ENCODE data around the gene CCL1.

DNA sequence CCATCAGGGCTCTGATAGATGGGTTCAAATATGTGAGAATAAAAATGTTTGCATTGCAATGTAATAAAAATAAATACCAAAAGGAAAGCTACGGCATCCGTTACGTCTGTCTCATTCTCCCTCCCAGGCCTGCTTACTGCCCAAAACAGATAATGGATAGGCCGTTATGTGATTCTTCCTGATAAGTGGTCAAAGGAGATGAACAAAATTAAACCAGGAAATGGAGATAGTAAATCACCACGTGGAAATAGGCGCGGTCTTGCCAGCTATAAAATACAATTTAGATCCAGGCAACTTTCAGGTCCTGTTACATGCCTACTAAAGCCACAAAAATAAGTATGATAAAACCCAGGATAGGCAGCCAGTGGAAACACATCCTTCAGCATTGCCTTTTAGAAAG is 49.5 kb upstream of the CCL1 start:
- TF ChIP-seq, protein P1, sequence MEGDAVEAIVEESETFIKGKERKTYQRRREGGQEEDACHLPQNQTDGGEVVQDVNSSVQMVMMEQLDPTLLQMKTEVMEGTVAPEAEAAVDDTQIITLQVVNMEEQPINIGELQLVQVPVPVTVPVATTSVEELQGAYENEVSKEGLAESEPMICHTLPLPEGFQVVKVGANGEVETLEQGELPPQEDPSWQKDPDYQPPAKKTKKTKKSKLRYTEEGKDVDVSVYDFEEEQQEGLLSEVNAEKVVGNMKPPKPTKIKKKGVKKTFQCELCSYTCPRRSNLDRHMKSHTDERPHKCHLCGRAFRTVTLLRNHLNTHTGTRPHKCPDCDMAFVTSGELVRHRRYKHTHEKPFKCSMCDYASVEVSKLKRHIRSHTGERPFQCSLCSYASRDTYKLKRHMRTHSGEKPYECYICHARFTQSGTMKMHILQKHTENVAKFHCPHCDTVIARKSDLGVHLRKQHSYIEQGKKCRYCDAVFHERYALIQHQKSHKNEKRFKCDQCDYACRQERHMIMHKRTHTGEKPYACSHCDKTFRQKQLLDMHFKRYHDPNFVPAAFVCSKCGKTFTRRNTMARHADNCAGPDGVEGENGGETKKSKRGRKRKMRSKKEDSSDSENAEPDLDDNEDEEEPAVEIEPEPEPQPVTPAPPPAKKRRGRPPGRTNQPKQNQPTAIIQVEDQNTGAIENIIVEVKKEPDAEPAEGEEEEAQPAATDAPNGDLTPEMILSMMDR (IDR thresholded peaks at IDR 0.05), result no peak
- TF ChIP-seq POLR2A (IDR thresholded peaks at IDR 0.05) (no peak), POLR2AphosphoS5 (IDR thresholded peaks at IDR 0.05) (no peak)
